Measurements from ENCODE around the gene MRGPRE.

- TF ChIP-seq, protein P1, sequence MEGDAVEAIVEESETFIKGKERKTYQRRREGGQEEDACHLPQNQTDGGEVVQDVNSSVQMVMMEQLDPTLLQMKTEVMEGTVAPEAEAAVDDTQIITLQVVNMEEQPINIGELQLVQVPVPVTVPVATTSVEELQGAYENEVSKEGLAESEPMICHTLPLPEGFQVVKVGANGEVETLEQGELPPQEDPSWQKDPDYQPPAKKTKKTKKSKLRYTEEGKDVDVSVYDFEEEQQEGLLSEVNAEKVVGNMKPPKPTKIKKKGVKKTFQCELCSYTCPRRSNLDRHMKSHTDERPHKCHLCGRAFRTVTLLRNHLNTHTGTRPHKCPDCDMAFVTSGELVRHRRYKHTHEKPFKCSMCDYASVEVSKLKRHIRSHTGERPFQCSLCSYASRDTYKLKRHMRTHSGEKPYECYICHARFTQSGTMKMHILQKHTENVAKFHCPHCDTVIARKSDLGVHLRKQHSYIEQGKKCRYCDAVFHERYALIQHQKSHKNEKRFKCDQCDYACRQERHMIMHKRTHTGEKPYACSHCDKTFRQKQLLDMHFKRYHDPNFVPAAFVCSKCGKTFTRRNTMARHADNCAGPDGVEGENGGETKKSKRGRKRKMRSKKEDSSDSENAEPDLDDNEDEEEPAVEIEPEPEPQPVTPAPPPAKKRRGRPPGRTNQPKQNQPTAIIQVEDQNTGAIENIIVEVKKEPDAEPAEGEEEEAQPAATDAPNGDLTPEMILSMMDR (conservative IDR thresholded peaks at IDR 0.05; ENCODE audit: low read depth, low read length), result no peak
- TF ChIP-seq EZH2phosphoT487 (IDR thresholded peaks at IDR 0.05; ENCODE audit: borderline replicate concordance, low read length), result no peak
- no peak for TF ChIP-seq EZH2 (IDR thresholded peaks at IDR 0.05; ENCODE audit: low read length, unreplicated experiment)
Observed at GRCh38 chr11:3178349-3178748, 53.9 kb downstream of the MRGPRE start.
